Liver (tissue), 9 donors: Measurements from ENCODE around the gene LHPP. TPM values are rescaled to one million over a fixed set of nuclear protein-coding genes. Genes with fewer than 3 reads are reported as not detected.

Experiments used
- DNase-seq: peaks from one replicate; pipeline ENCODE4 v3.0.0-alpha.2; 2017; ENCODE audit warnings: low spot score
- H3K27ac ChIP-seq, 2 donors: one replicate each; pipeline ENCODE4 v1.7.0; 2013; ENCODE audit warnings: inconsistent platforms in 2 of 2, low read length in 2 of 2, control low read depth in 1 of 2, low read depth in 1 of 2, mild to moderate bottlenecking in 1 of 2
- H3K27me3 ChIP-seq, 4 donors: one replicate each; pipeline versions ENCODE4 v1.6.1 to v1.7.0; 2013; ENCODE audit warnings: low read length in 3 of 4, inconsistent platforms in 1 of 4, mild to moderate bottlenecking in 1 of 4, moderate library complexity in 1 of 4; ENCODE audit not compliant: control insufficient read depth in 4 of 4, insufficient read depth in 4 of 4
- H3K36me3 ChIP-seq, 4 donors: one replicate each; pipeline versions ENCODE4 v1.6.1 to v1.7.0; 2013; ENCODE audit warnings: low read length in 3 of 4, mild to moderate bottlenecking in 3 of 4, low read depth in 1 of 4, moderate library complexity in 1 of 4; ENCODE audit not compliant: control insufficient read depth in 4 of 4, insufficient read depth in 3 of 4
- H3K4me1 ChIP-seq, 4 donors: one replicate each; pipeline versions ENCODE4 v1.6.1 to v1.7.0; 2013; ENCODE audit warnings: low read length in 3 of 4, mild to moderate bottlenecking in 3 of 4, moderate library complexity in 1 of 4; ENCODE audit not compliant: control insufficient read depth in 4 of 4, insufficient read depth in 4 of 4
- H3K4me3 ChIP-seq, 3 donors: one replicate each; pipeline versions ENCODE4 v1.6.1 to v1.7.0; 2013; ENCODE audit warnings: low read length in 3 of 3, control low read depth in 1 of 3, low read depth in 1 of 3, mild to moderate bottlenecking in 1 of 3
- H3K9ac ChIP-seq, 2 donors: one replicate each; pipeline ENCODE4 v1.7.0; 2013; ENCODE audit warnings: low read length in 2 of 2, mild to moderate bottlenecking in 2 of 2, moderate library complexity in 2 of 2, control low read depth in 1 of 2, low read depth in 1 of 2
- H3K9me3 ChIP-seq, 4 donors: one replicate each; pipeline versions ENCODE4 v1.6.1 to v1.7.0; 2013; ENCODE audit warnings: low read length in 3 of 4; ENCODE audit not compliant: control insufficient read depth in 4 of 4
- EGR1 ChIP-seq, 2 donors: IDR thresholded peaks; 2 replicates each; pipeline ENCODE4 v1.6.1; 2016 to 2018; ENCODE audit warnings: antibody characterized with exemption in 2 of 2, low read depth in 2 of 2
- FOXA1 ChIP-seq: IDR thresholded peaks from 2 replicates; pipeline ENCODE4 v1.6.1; 2016; ENCODE audit warnings: antibody characterized with exemption
- FOXA2 ChIP-seq: IDR thresholded peaks from 2 replicates; pipeline ENCODE4 v1.6.1; 2016; ENCODE audit warnings: antibody characterized with exemption
- GABPA ChIP-seq, 2 donors: IDR thresholded peaks in 1 of 2; conservative IDR thresholded peaks in 1 of 2; 2 replicates each; pipeline ENCODE4 v1.6.1; 2016; ENCODE audit warnings: antibody characterized with exemption in 2 of 2, mild to moderate bottlenecking in 1 of 2, moderate library complexity in 1 of 2
- HNF4A ChIP-seq, 2 donors: conservative IDR thresholded peaks; 2 replicates each; pipeline ENCODE4 v1.6.1; 2016; ENCODE audit warnings: antibody characterized with exemption in 2 of 2, mild to moderate bottlenecking in 2 of 2
- HNF4G ChIP-seq: IDR thresholded peaks from 2 replicates; pipeline ENCODE4 v1.6.1; 2016; ENCODE audit warnings: antibody characterized with exemption
- JUND ChIP-seq, 2 donors: IDR thresholded peaks; 2 replicates each; pipeline ENCODE4 v1.6.1; 2016; ENCODE audit warnings: antibody characterized with exemption in 2 of 2
- NR2F2 ChIP-seq: IDR thresholded peaks from 2 replicates; pipeline ENCODE4 v1.6.1; 2016; ENCODE audit warnings: antibody characterized with exemption
- RAD21 ChIP-seq, 2 donors: IDR thresholded peaks; 2 replicates each; pipeline ENCODE4 v1.6.1; 2016; ENCODE audit warnings: antibody characterized with exemption in 2 of 2, mild to moderate bottlenecking in 2 of 2
- RXRA ChIP-seq, 2 donors: IDR thresholded peaks; 2 replicates each; pipeline ENCODE4 v1.6.1; 2017 to 2018; ENCODE audit warnings: antibody characterized with exemption in 2 of 2, mild to moderate bottlenecking in 1 of 2
- SP1 ChIP-seq: IDR thresholded peaks from 2 replicates; pipeline ENCODE4 v1.6.1; 2018; ENCODE audit warnings: antibody characterized with exemption, mild to moderate bottlenecking
- TAF1 ChIP-seq: conservative IDR thresholded peaks from 2 replicates; pipeline ENCODE4 v1.6.1; 2016; ENCODE audit warnings: antibody characterized with exemption, mild to moderate bottlenecking
- YY1 ChIP-seq: IDR thresholded peaks from 2 replicates; pipeline ENCODE4 v1.6.1; 2016; ENCODE audit warnings: antibody characterized with exemption, mild to moderate bottlenecking
- WGBS: extraction: QIAGEN DNeasy Blood & Tissue Kit; methylation state at CpG from one replicate; pipeline ENCODE4 v1.1.7; 2013; 5-methylcytosine and 5-hydroxymethylcytosine counted together
- polyA plus RNA-seq, 2 donors: library from polyadenylated mRNA; stranded (reverse) in 1 of 2; unstranded in 1 of 2; fragments of 200-250 nt in 1 of 2; fragments of >200 nt in 1 of 2; fragmentation: Nextera tagmentation in 1 of 2; extraction: Ambion mirVana in 1 of 2; gene quantifications; one replicate each; pipeline versions ENCODE4 v1.2.1 to v1.2.3, GENCODE V29; 2013 to 2015
- total RNA-seq, 2 donors: library from RNA; depleted of rRNA; stranded (reverse); fragments of >200 nt; gene quantifications; one replicate each; pipeline ENCODE4 v1.2.3, GENCODE V29; 2014
- TF ChIP-seq, protein P1 (sequence below): IDR thresholded peaks from 2 replicates; pipeline ENCODE4 v1.6.1; 2016; ENCODE audit warnings: antibody characterized with exemption
- TF ChIP-seq, protein P2 (sequence below): IDR thresholded peaks from 2 replicates; pipeline ENCODE4 v1.6.1; 2016; ENCODE audit warnings: antibody characterized with exemption
- TF ChIP-seq, protein P3 (sequence below): fragments of 150-350 bp; IDR thresholded peaks from 2 replicates; pipeline ENCODE4 v1.5.1; 2017; ENCODE audit warnings: improper control_type of control experiment, low read depth, low read length; ENCODE audit not compliant: missing input control
- TF ChIP-seq, protein P4 (sequence below): IDR thresholded peaks from 2 replicates; pipeline ENCODE4 v1.6.1; 2016; ENCODE audit warnings: antibody characterized with exemption
- TF ChIP-seq, protein P5 (sequence below): IDR thresholded peaks from 2 replicates; pipeline ENCODE4 v1.6.1; 2016; ENCODE audit warnings: antibody characterized with exemption, mild to moderate bottlenecking
- donor health status: healthy.
- donor health status: healthy.
- donor health status: healthy.
- donor health status: healthy.
- donor health status: healthy.

Gene LHPP
- total and polyA plus RNA-seq, 4 donors: 15.9 to 39.9 (median 26.2) TPM

DNA sequence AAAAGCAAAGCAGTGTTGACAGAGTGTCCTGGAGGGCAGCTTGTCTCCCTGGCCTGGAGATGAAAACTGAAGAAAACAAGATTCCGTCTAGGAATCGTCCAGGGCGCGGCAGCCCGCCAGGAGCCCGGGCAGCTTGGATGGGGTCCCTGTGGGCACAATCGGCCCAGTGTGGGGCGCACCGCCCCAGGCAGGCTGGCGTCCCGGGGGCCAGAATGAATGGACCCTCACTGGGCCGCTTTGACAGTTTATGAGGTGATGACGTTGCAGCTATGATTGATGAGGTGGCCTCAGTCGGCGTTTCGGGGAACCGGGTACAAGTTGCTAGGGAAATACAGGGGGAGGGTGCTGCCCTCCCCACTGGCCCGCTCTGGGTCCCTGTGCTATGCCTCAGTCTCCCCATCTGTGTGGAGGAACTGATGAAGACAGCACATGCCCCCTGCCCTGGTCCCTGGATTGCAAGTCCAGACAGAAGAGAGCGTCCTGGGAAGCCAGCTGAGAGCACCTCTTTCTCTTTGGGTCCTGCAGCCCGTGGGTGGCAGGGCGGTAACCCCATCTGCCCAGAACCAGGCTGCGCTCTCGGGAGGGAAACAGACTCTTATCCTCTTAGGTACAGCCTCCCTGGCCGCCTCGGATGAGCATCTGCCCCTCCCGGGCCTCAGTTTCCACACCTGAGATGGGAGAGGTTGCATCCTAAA lies 131.3 kb downstream of the LHPP start (continued):
- TF ChIP-seq, protein P1, sequence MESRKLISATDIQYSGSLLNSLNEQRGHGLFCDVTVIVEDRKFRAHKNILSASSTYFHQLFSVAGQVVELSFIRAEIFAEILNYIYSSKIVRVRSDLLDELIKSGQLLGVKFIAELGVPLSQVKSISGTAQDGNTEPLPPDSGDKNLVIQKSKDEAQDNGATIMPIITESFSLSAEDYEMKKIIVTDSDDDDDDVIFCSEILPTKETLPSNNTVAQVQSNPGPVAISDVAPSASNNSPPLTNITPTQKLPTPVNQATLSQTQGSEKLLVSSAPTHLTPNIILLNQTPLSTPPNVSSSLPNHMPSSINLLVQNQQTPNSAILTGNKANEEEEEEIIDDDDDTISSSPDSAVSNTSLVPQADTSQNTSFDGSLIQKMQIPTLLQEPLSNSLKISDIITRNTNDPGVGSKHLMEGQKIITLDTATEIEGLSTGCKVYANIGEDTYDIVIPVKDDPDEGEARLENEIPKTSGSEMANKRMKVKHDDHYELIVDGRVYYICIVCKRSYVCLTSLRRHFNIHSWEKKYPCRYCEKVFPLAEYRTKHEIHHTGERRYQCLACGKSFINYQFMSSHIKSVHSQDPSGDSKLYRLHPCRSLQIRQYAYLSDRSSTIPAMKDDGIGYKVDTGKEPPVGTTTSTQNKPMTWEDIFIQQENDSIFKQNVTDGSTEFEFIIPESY: no peak
- TF ChIP-seq FOXA2 (no peak), EGR1 (IDR thresholded peaks at IDR 0.05; ENCODE audit: low read depth in 2 of 2) (no peak), GABPA (IDR thresholded peaks at IDR 0.05 in 1 of 2, conservative IDR thresholded peaks at IDR 0.05 in 1 of 2) (no peak), NR2F2 (no peak), RAD21 (IDR thresholded peaks at IDR 0.05) (no peak), HNF4G (no peak)

DNA sequence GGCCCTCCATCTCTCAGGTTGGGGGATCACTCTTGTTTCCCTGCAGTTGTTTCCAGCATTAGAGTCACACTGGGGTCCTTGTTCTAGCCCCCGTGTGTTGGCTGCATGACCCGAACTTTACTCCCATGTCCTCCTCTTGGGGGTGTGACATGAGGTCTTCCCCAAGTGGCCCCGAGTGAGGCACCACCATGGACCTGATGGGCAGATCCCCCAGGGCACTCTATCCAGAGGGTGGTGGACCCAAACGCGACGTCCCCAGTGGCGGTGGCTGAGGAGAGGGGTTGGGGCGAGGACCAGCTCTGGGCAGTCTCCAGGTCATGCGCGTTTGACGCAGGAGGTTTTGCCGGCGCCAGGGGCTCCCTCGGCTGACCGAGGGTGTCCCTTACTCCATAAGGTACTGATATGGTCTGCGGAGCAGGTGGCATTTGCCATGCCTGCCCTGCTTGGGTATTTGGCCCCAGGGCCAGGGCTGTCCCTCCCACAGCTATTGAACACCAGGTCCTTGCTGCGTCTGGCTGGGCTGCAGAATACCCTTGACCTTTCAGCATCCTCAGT lies 131.9 kb downstream of the LHPP start:
- no peak for TF ChIP-seq EGR1 (IDR thresholded peaks at IDR 0.05; ENCODE audit: low read depth in 2 of 2)
- TF ChIP-seq, protein P2, sequence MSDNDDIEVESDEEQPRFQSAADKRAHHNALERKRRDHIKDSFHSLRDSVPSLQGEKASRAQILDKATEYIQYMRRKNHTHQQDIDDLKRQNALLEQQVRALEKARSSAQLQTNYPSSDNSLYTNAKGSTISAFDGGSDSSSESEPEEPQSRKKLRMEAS: no peak
- TF ChIP-seq GABPA (IDR thresholded peaks at IDR 0.05 in 1 of 2, conservative IDR thresholded peaks at IDR 0.05 in 1 of 2): no peak
- no peak for TF ChIP-seq YY1
- no peak for TF ChIP-seq TAF1
- TF ChIP-seq, protein P3, sequence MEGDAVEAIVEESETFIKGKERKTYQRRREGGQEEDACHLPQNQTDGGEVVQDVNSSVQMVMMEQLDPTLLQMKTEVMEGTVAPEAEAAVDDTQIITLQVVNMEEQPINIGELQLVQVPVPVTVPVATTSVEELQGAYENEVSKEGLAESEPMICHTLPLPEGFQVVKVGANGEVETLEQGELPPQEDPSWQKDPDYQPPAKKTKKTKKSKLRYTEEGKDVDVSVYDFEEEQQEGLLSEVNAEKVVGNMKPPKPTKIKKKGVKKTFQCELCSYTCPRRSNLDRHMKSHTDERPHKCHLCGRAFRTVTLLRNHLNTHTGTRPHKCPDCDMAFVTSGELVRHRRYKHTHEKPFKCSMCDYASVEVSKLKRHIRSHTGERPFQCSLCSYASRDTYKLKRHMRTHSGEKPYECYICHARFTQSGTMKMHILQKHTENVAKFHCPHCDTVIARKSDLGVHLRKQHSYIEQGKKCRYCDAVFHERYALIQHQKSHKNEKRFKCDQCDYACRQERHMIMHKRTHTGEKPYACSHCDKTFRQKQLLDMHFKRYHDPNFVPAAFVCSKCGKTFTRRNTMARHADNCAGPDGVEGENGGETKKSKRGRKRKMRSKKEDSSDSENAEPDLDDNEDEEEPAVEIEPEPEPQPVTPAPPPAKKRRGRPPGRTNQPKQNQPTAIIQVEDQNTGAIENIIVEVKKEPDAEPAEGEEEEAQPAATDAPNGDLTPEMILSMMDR: no peak
- no peak for TF ChIP-seq HNF4A (conservative IDR thresholded peaks at IDR 0.05)
- TF ChIP-seq, protein P4, sequence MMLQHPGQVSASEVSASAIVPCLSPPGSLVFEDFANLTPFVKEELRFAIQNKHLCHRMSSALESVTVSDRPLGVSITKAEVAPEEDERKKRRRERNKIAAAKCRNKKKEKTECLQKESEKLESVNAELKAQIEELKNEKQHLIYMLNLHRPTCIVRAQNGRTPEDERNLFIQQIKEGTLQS: no peak
- TF ChIP-seq RAD21 (IDR thresholded peaks at IDR 0.05): no peak
- TF ChIP-seq FOXA1: no peak
- TF ChIP-seq, protein P1: no peak
- no peak for TF ChIP-seq FOXA2
- no peak for TF ChIP-seq SP1
- no peak for TF ChIP-seq JUND (IDR thresholded peaks at IDR 0.05)
- no peak for TF ChIP-seq NR2F2
- no peak for TF ChIP-seq HNF4G
- TF ChIP-seq, protein P5, sequence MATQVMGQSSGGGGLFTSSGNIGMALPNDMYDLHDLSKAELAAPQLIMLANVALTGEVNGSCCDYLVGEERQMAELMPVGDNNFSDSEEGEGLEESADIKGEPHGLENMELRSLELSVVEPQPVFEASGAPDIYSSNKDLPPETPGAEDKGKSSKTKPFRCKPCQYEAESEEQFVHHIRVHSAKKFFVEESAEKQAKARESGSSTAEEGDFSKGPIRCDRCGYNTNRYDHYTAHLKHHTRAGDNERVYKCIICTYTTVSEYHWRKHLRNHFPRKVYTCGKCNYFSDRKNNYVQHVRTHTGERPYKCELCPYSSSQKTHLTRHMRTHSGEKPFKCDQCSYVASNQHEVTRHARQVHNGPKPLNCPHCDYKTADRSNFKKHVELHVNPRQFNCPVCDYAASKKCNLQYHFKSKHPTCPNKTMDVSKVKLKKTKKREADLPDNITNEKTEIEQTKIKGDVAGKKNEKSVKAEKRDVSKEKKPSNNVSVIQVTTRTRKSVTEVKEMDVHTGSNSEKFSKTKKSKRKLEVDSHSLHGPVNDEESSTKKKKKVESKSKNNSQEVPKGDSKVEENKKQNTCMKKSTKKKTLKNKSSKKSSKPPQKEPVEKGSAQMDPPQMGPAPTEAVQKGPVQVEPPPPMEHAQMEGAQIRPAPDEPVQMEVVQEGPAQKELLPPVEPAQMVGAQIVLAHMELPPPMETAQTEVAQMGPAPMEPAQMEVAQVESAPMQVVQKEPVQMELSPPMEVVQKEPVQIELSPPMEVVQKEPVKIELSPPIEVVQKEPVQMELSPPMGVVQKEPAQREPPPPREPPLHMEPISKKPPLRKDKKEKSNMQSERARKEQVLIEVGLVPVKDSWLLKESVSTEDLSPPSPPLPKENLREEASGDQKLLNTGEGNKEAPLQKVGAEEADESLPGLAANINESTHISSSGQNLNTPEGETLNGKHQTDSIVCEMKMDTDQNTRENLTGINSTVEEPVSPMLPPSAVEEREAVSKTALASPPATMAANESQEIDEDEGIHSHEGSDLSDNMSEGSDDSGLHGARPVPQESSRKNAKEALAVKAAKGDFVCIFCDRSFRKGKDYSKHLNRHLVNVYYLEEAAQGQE: no peak
- TF ChIP-seq RXRA (IDR thresholded peaks at IDR 0.05): no peak
- Histone ChIP-seq H3K9me3 (no peaks in the 10 kb centered on the region), H3K27ac (no peak overlapping the region), H3K4me1 (peaks cover 0 to 7% (median 0%) of the 10 kb centered on the region in 4 donors), H3K27me3 (no peaks in the 10 kb centered on the region), H3K9ac (no peak overlapping the region), H3K36me3 (no peaks in the 10 kb centered on the region), H3K4me3 (no peak overlapping the region)
- DNase-seq: no peak
- WGBS: 94% methylated on average over 17 of the region's 17 CpGs
